Measurements from ENCODE around the gene BHLHE23. TPM values are rescaled to one million over a fixed set of nuclear protein-coding genes. Genes with fewer than 3 reads are reported as not detected.
A peak's percentile ranks its signal among the peaks of the same experiment; 100 is the strongest.

Gene BHLHE23
- total RNA-seq, 6 donors from 2014 or later, result not detected

DNA sequence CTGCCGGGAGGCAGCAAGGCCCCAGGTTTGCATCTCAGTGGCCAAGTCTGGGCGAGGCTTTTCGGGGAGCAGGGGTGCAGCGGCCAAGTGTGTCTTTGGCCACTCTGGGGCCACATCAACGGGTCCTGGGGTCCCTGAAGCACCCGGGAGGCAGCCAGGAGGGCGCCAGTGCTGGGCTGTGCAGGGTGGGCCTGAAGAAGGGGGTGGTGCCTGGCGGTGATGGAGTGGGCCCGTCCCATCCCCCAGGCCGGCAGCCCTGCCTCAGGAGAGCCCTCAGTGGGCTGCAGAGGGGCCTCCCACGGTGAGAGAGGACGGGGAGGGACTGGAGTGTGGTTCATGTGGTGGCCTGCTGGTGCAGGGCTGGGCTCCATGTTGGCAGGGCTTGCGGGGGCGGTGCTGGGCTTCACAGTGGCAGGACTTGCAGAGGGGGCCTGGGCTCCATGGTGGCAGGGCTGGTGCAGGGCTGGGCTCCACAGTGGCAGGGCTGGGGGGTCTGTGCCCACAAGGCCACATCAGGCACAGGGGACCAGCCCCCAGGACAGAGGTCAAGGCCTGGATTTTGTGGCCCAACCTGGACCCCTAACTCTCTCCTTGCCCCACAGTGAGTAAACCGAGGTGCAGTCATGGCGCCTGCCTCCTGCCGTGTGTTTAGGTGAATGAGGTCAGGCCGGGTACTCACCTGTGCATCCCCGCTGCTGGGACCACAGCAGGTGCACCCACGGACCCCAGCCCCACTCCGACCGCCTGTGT is 10.5 kb upstream of the BHLHE23 start:
- Histone ChIP-seq H3K36me3 (no peaks in the 10 kb centered on the region), H3K9me3 (peaks cover 0 to 8% (median 2%) of the 10 kb centered on the region in 4 donors), H3K4me1 (no peaks in the 10 kb centered on the region), H3K4me3 (no peak overlapping the region), H3K27me3 (peaks cover 0 to 32% (median 8%) of the 10 kb centered on the region in 4 donors), H3K27ac (no peak overlapping the region)
- 53 to 72% methylated on average over 7 to 22 of the region's 22 CpGs for WGBS, 2 donors
- DNase-seq (peak in 1 of 2 donors; percentile 68), ATAC-seq (ENCODE audit: low FRiP score in 2 of 2) (no peak)
- TF ChIP-seq EP300 (IDR thresholded peaks at IDR 0.05) (no peak), POLR2A (IDR thresholded peaks at IDR 0.05) (no peak), POLR2AphosphoS5 (IDR thresholded peaks at IDR 0.05) (no peak)
- TF ChIP-seq, protein P1, sequence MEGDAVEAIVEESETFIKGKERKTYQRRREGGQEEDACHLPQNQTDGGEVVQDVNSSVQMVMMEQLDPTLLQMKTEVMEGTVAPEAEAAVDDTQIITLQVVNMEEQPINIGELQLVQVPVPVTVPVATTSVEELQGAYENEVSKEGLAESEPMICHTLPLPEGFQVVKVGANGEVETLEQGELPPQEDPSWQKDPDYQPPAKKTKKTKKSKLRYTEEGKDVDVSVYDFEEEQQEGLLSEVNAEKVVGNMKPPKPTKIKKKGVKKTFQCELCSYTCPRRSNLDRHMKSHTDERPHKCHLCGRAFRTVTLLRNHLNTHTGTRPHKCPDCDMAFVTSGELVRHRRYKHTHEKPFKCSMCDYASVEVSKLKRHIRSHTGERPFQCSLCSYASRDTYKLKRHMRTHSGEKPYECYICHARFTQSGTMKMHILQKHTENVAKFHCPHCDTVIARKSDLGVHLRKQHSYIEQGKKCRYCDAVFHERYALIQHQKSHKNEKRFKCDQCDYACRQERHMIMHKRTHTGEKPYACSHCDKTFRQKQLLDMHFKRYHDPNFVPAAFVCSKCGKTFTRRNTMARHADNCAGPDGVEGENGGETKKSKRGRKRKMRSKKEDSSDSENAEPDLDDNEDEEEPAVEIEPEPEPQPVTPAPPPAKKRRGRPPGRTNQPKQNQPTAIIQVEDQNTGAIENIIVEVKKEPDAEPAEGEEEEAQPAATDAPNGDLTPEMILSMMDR (IDR thresholded peaks at IDR 0.05), result no peak

DNA sequence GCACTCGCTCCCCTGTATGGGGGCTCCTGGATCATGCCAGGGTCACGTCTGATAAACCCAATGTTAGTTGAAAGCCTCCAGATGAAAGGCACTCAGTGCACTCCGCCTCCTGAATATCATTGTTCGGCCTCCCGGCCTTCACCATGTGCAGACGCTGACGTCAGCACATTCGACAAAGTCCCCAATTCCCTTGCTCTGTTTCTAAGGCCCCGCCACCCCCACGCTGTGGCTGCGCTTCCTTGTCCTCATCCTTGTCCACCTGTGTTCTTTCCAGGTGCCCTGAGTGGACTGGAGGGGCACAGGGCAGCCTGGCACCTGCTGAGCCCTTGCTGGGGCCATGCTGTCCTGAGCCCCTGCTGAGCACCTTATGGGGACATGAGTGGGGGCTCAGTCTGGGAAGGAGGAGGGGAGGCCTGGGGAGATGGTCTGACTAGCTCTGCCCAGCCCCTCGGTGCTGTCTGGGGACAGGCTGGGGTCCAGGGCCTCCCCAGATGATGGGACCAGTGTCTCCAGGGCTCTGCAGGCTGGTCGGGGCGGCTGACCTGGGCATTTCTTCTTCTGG is 9.8 kb upstream of the BHLHE23 start:
- peak in 1 of 2 donors; percentile 26 for ATAC-seq (ENCODE audit: low FRiP score in 2 of 2)
- H3K4me1 ChIP-seq, result no peaks in the 10 kb centered on the region
- TF ChIP-seq EP300 (IDR thresholded peaks at IDR 0.05) (no peak), POLR2AphosphoS5 (IDR thresholded peaks at IDR 0.05) (no peak), POLR2A (IDR thresholded peaks at IDR 0.05) (no peak)
- TF ChIP-seq, protein P1 (IDR thresholded peaks at IDR 0.05), result no peak
- H3K4me3 ChIP-seq, result no peak overlapping the region
- 72 to 74% methylated on average over 11 to 14 of the region's 14 CpGs for WGBS, 2 donors
- H3K27ac ChIP-seq, result no peak overlapping the region
- DNase-seq, result no peak
- peaks cover 0 to 8% (median 2%) of the 10 kb centered on the region in 4 donors for H3K9me3 ChIP-seq
- H3K27me3 ChIP-seq, result peaks cover 0 to 32% (median 8%) of the 10 kb centered on the region in 4 donors
- H3K36me3 ChIP-seq, result no peaks in the 10 kb centered on the region

DNA sequence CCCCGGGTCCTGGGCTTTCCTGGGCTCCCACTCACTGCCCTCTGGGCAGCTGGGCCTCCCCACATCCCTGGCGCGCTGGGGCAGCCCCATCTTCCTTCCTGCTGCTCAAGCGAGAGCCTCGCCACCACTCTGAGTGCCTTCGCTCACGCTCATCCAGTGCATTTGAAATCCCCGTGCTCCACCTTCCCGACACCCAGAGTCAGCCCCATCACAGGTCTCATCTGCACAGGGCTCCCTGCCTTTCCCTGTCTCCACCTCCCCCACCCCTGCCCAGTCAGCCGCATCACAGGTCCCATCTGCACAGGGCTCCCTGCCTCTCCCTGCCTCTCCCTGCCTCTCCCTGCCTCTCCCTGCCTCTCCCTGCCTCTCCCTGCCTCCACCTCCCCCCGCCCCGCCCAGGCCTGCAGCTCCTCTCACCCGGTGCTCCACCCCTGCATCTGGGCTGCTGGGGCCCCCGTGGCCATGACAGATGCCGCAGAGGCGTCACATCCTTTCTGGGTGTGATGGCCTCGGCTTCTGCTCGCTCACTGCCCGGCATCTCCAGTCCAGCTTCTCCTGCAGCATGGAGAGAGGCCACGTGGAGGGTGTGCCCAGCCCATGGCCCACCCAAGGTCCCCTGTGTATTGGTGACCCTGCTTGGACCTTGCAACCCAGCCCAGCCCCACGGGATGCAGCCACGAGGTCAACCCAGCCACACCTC is 9.0 kb upstream of the BHLHE23 start:
- Histone ChIP-seq H3K9me3 (peaks cover 0 to 8% (median 2%) of the 10 kb centered on the region in 4 donors), H3K36me3 (no peaks in the 10 kb centered on the region), H3K4me1 (no peaks in the 10 kb centered on the region), H3K27me3 (peaks cover 0 to 32% (median 8%) of the 10 kb centered on the region in 4 donors), H3K27ac (no peak overlapping the region), H3K4me3 (no peak overlapping the region)
- ATAC-seq (ENCODE audit: low FRiP score in 2 of 2), result no peak
- DNase-seq, result no peak
- TF ChIP-seq POLR2A (IDR thresholded peaks at IDR 0.05) (no peak), EP300 (IDR thresholded peaks at IDR 0.05) (no peak), POLR2AphosphoS5 (IDR thresholded peaks at IDR 0.05) (no peak)
- TF ChIP-seq, protein P1 (IDR thresholded peaks at IDR 0.05), result no peak
- WGBS, 2 donors, result 62 to 68% methylated on average over 15 to 19 of the region's 22 CpGs

DNA sequence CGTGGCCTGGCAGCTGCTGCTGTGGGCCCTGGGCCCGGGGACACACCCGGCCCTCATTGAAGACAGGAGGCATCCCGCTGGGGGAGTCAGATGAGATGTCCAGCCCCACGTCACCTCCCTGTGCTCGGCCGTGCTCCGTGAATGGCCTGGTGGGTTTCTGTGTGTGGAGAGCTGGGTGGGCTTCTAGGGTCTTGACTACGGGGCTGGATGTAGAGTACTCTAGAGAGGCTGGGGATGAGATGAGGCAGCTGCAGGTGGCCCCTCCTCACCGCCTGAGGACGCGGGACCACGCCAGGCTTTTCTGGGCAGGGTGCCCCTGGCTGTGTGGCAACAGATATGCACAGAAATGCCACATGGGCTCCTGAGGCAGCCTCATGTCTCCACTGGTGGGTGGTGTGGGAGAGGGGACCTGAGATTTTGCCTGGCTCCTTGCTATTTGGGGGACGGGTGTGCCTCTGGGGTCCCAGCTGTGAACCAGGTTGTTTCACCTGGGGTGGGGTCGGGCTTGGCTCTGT is 8.4 kb upstream of the BHLHE23 start:
- DNase-seq, result no peak
- Histone ChIP-seq H3K9me3 (peaks cover 0 to 8% (median 2%) of the 10 kb centered on the region in 4 donors), H3K27me3 (peaks cover 0 to 36% (median 10%) of the 10 kb centered on the region in 4 donors), H3K36me3 (no peaks in the 10 kb centered on the region), H3K27ac (no peak overlapping the region), H3K4me3 (no peak overlapping the region), H3K4me1 (peaks cover 0 to 2% (median 0%) of the 10 kb centered on the region in 4 donors)
- TF ChIP-seq, protein P1 (IDR thresholded peaks at IDR 0.05), result no peak
- TF ChIP-seq POLR2A (IDR thresholded peaks at IDR 0.05) (no peak), EP300 (IDR thresholded peaks at IDR 0.05) (no peak), POLR2AphosphoS5 (IDR thresholded peaks at IDR 0.05) (no peak)
- ATAC-seq (ENCODE audit: low FRiP score in 2 of 2), result peak in 1 of 2 donors; percentile 7
- 45 to 52% methylated on average over 6 to 15 of the region's 15 CpGs for WGBS, 2 donors
